ENCODE results near the gene LINC00632.

- TF ChIP-seq CTCF (IDR thresholded peaks at IDR 0.05 in 8 of 11, conservative IDR thresholded peaks at IDR 0.05 in 3 of 11) (no peak), POLR2A (IDR thresholded peaks at IDR 0.05) (no peak), POLR2AphosphoS5 (IDR thresholded peaks at IDR 0.05) (no peak)
Measured at GRCh38 chrX:140836874-140837273, 127.3 kb downstream of the LINC00632 start.

Data from spleen (tissue), 7 donors.